Cerebellar nuclear complex (tissue), 1 donor: ENCODE data around the gene OR2H1.

Experiments used
- DNase-seq, 2 experiments: peaks; one replicate each; lab custom pipeline; 2025; lab: John Stamatoyannopoulos, UW

Gene OR2H1

DNA sequence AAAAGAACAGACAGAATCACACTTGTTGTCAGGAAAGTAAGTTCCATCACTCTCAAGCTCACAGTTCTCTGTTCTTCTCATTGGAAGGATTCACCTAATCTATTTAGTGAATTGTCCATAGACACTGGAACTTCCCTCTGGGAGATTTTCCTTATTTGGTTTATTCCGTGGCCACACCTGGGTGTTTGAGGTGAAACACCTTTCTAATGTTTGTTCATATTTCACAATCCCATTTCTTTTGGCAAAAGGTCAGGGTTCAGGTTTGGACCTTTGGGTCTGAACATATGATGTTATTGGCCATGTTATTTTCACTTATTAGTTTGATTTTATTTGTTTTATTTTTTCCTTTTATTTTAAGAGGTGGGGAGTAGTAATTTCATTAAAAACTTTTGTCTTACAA lies 26.8 kb downstream of the OR2H1 start:
- DNase-seq: no peak

DNA sequence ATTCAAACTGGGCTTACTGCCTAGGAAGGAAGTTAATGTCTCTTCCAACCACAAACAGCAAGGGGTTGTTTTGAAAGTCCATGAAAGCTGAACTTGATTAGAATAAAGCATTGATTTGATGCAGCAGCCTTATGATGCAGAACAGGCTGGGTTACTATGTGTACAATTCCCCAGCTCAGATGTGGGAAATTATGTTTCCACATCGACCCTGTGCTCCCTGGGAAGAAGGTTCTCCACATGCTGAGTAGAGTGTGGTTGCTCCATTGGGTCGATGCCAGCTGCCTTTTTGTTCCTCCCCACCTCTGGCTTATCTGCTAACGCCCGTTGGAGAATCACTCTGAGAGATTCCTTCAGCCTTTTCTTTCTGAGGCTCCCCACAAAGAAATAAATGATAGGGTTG lies 29.6 kb downstream of the OR2H1 start:
- DNase-seq: no peak

DNA sequence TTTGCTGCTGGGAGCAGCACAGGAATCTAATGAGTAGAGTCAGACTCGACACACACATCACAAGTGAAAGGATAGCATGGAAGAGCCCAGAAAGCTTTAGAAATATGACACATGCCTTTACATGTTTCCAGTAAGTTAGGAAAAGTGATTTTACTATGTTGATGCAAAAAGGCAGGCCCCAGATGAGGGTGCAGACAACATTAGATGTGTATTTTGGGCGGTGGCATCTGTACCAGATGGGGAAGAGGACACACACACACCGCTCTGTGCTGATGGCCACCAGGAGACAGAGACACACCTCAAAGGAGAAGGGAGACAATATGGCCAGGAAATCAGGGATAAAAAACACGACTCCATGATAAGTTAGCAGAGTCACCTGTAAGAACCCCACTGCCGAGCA lies 30.2 kb downstream of the OR2H1 start:
- DNase-seq: no peak

DNA sequence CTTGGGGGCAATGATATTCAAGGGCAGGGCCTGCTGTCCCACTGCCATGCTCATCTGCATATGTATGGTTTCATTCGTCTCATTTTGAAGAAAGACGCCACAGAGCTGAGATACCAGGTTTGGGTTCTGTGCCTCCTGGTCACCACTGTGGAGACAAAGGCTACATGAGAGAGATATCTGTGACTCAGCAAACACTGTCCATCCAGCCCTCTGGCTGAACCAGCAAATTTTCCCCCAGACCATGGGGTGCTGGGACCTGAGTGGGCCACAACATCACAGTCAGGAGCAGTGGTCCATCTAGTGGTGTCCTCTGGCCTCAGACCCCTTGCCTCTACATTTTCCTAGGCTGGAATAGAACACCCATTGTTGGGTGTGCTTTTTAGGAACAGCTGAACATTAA lies 30.7 kb downstream of the OR2H1 start, which contains the start of gene MAS1L:
Gene MAS1L (minus strand): TSS at position 297 of the 400 bp plus-strand sequence. CDS start 54 bp downstream, at position 243.
- DNase-seq: no peak

DNA sequence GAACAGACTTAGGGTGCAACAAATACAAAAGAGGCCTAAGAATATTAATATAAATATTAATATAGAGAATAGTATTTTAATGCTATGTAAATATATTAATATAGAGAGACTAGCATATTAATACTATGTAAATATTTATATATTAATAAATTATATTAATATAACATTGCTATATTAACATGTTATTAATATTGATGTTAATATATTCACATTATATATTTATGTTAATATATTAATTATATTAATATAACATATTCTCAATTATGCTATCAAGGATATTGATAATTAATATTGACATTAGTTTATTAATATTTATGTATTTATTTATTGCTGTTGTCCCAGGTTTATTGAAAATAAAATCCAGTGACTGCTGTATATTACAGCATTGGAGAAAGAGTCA lies 31.9 kb downstream of the OR2H1 start:
- DNase-seq: no peak

DNA sequence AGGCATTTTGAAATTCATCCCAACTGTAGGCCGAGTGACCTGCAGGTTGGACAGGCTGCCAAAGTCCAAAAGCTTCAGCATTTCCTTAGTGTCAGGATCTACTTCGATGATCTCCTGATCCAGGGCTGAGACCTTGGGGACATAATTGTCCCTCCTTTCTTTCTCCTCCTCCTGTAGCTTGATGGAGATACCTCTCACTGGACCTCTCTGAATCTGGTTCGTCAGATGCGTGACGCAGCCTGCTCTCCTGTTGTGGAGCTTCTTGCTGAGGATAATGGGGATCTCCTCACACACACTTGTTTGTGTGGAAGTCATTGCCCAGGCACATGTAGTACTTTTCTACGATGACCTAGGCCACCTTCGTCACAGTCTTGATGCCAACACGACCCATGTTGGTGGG lies 32.3 kb downstream of the OR2H1 start:
- no peak for DNase-seq

DNA sequence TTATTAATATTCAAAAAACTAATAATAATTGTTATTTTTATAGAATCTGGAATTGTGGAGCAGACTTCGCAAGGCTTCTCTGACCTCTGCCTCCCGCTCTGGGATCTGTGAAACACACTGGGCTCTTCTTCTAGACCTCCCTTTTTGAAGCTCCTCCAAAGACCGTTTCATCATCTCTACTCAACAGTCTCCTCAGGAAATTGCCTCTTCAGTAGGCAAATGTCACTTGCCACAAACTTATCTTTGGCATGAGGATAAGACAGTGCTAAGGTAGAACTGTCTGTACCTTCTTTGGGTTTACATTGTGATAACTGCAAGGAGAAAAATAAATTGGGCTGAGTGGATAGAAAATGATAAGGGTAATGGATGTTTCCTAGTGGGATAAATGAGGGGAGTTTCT lies 33.1 kb downstream of the OR2H1 start:
- DNase-seq: no peak

DNA sequence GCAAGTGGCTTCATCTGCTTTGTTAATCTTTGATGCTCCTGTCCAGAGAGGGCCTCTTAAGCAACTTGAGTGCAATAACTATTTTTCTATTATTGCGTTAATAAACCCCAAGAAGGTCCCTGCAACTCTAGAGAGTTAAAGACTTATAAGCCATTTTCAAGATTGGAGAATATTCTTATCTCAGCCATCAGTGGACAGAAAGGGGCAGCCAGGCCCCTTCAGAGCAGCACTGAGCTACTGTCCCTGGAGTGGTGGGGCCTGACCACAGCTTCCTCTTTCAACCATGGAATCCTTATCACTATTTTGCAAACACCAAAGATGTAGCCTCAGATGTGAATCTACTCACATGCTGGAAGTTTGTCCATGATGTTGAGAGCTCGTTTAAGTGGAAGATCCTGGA lies 33.6 kb downstream of the OR2H1 start:
- DNase-seq: no peak

DNA sequence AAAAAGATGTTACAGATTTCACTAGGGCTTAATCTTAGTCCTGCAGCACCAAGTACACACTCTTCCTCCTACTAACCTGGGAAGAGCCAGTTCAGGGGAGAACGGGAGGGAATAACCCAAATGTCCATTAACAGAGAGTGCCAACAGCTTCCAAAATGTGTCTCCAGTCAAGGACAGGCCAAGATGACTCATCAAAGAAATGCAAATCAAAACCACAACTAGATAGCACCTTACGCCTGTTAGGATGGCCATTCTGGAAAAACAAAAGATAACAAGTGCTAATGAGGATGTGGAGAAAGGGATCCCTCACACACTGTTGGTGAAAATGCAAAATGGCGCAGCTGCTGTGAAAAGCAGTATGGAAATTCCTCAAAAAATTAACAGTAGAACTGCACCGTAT lies 34.6 kb downstream of the OR2H1 start:
- DNase-seq: no peak

DNA sequence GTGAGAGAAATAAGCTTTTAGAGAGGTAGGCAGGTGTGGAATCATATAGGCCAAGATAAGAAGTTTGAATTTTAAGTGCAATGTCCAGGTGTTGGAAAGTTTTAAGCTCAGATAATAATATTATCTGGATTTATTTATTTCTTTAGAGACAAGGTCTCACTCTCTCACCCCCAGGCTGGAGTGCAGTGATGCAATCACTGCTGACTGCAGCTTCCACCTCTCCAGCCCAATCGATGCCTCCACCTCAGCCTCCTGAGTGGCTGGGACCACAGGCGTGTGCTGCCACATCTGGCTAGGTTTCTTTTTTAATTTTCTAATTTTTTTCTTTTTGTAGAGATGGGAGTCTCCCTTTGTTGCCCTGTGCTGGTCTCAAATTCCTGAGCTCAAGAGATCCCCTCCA lies 36.3 kb downstream of the OR2H1 start:
- DNase-seq: no peak

DNA sequence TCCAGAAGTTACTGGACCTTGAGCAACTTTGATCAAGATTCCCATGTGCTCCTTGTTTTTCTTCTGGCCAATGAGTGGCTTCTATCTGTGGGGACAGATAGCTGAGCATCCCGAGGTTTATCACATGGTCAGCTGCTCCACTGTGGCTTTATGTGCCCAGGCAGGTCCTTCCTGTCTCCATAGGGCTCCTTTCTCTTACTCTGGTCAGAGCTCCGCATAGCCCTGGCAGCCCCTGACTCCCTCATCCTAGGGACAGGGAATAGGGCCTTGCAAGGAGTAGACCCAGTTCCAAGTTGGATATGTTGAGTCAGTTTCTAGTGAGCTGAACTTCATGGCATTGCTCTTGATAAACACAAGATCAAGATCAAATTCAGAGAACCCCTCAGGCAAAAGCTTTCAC lies 37.2 kb downstream of the OR2H1 start:
- DNase-seq: no peak

DNA sequence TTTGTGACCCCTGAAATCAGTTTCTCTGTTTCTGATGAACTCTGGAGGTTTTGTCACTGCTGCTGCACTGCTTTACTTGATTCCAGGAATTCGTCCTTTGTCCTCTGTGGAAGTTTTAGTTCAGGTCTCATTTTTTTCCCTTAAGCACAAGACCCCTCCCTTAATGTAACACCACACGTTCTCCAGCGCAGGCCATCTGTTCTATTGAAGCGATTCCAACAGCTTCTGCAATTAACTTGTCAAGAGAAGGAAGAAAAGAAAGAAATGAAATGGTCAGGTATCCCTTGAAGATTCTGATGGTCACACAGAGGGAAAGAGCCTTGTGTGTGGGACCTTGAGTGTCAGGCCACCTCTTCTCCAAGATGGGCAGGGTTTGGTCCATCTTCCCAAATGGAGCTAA lies 38.6 kb downstream of the OR2H1 start:
- no peak for DNase-seq

DNA sequence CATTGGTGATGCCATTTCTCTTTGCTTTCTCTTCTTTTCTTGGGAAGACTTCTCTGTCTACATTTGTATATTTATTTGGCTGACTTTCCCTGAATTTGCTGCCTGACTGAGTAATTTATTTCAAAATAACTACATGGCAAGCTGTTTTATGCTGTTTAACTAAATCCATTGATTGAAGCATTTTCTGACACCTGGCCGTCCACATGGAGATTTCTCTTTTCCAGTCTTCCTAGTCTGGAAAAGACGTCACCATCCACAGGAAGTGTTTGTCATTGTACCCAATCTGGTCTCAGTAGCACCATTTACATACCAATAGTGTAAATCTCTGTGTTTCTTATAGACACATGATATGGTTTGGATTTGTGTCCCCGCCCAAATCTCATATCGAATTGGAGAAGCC lies 40.0 kb downstream of the OR2H1 start:
- no peak for DNase-seq

DNA sequence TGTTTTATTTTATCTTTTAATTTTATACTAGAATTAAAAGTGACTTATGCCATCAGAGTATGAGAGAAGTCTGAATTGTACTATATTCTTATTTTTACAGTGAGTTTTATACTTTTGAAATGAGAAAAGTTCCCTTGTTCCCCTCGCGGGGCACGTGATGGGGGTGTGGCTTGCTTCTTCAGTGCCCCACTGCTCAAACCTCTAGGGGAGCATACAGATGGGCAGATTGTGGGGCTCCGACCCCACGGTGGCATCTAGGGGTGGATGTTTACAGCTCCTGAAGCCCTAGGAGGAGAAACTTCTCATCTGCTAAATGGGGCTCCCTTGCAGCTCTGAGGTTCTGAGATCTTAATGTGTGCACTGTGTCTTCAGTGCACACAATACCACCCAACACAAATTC lies 42.7 kb downstream of the OR2H1 start:
- DNase-seq: no peak

DNA sequence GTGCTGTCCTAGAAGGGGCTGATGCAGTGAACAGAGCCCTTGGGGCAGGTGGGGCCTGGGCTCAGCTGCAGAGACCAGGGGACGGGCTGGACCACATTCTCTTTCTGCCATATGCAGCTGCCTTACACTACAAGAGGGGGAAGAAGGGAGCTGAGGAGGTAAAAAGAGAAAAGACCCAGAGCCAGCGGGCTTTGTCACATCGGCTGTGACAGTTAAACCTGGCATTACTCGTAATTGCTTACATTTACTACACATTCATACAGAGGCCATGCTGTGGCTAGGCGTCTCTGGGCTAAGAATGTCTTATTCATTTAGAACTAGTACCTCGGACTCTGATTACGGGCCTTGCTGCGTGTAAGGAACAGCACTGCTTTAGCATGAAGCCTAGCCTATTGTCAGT lies 43.6 kb downstream of the OR2H1 start:
- DNase-seq: no peak

DNA sequence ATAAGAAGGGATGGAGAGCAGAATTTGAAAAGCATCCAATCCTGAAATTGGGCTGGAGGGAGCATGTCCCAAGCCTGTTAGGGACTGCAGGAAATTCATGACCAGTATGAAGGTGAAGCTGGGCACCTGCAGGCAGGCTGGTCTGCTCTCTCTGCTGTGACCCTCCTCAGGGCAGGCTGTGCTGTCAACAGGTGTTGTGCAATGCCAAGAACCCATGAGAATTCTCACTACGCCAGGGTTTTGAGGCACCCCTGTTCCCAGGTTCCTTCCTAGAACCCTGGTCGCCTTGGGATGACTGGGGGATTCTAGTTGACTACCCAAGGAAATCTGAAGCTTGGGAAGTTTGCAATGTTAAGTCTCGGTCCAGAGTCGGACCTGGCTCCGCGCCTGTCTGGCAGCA lies 44.2 kb downstream of the OR2H1 start:
- DNase-seq: no peak

DNA sequence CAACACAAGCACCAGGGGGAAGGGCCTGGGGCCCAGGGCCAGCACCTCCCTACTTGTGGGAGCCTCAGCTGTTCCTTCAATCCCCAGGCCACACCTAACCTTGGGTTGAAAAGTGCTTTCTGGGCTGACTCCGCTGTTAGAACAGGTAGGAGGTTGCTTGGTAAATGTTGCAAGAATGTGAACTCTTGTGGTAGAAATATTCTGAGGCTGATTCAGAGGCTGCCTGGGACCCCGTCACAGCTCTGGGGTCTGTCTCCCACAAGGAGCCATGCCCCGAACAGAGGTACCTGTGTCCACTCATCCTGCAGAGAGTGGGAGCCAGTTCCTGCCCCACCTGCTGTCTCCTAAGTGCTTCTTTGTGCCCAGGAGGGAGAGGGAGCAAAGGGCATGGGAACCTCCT lies 45.2 kb downstream of the OR2H1 start:
- DNase-seq: no peak

DNA sequence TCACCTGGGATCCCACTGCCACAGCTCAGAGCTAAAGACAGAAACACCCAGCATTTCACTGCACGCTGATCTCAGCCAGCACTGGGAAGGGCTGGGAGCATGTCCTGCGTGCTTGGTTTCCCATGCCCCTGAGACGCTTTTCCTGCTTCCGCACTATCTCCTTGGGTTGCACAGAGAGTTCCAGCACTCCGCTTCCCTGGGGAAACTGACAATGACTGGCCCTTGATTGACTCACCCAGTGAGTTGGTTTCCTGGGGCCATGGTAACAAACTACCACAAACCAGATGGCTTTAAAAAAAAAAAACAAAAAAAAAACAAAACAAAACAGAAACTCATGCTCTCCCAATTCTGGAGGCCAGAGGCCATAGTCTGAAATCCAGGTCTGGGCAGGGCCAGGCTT lies 45.6 kb downstream of the OR2H1 start:
- DNase-seq: no peak

DNA sequence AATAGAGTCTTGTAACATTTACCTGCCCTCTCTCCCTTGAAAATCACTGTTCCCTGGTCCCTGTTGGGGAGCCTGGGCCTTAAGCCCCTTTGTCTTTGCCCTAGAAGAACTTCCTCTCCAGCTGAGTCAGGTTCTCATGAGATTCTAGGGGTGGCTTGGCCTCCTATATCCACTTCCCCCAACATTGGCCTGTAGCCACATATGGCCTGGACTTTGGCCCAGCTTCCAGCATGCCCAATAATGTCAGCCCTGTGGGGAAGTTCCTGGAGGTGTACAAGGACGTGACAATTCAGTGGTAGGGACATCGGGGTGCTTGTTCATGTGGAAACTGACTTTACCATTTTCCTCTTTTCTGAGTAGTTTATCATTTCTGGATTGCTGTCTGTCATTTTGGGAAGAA lies 48.0 kb downstream of the OR2H1 start:
- no peak for DNase-seq

DNA sequence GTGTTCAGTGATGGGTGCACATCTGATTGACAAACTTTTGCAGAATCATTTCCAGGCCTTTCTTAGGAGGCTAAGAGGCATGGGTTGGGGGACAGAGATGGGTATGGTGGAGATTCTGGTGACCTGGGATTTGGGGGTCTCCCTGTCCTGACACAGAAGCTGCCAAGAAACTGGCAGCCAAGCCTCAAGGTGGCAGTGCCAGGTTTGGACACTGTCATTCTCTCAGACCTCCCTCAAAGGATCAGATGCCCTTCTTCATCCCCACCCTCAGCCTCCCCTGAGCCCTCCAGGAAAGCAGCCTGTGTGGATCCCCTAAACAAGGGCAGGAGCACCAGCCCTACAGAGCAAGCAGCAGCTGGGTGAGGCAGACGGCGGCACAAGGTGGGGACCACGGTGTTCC lies 48.9 kb downstream of the OR2H1 start:
- DNase-seq: no peak

DNA sequence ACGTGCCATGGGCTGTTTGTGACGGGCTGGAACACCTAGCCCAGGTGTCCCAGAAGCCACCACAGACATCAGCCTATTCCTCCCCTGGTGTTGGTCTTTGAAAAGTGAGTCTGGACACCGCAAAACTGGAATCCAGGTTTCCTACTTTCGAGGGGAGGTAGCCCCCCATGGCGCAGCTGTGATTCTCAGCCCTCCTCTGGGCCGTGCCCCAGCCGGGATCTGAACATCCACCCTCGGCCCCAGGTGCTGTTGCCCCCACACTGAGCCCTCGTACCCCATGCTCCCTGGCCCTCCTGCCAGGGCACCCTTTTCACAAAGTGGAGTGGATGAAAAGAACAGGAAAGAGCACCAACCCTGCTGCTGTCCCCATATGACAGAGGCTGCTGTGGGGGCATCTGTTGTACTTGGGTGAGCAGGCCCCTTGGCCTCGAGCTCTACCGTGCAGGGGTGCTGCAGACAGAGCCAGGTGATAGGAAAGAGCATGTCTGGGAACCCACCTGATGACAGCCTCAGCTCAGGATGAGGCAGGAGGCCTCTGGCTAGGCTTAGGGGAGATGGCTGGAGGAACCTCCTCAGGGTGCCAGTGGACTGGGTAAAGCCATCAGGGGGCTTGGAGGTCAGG lies 49.6 kb downstream of the OR2H1 start:
- DNase-seq: no peak

DNA sequence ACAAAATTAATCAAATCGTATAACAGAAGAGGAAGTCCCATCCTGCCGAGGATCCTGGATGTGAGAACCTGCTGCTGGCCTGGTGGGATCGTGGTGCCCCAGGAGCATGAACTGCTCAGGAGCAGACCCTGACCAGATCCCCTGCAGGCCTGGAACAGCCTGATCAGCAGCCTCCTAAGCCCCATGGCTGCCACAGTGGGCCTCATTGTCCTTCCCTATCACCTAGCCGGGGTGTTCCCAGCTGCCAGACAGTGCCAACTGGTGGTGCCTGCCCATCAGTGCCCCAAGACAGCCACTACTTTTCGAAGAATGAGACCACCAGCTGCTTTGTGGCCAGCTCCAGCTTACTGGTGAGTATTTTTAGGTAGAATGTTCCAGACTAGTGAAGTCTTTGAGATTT lies 50.4 kb downstream of the OR2H1 start:
- no peak for DNase-seq

DNA sequence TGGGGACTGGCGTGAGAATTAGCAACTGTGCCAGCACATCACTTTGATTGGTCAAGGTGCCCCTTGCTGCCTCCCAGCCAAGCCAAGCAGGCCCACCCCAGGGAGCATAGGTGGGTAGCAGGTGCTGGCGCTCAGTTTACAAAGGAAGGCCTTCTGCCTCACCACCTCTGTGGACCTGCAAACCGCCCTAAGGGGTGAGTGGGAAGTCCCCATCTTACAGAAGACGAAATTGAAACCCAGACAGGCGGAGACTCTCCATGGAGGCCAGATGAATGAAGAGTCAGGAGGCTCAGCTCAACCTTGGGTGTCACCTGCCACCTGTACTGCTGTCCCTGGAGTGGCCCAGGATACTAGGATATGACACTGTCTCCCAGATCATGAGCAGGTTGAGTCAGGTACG lies 52.3 kb downstream of the OR2H1 start:
- DNase-seq: no peak

DNA sequence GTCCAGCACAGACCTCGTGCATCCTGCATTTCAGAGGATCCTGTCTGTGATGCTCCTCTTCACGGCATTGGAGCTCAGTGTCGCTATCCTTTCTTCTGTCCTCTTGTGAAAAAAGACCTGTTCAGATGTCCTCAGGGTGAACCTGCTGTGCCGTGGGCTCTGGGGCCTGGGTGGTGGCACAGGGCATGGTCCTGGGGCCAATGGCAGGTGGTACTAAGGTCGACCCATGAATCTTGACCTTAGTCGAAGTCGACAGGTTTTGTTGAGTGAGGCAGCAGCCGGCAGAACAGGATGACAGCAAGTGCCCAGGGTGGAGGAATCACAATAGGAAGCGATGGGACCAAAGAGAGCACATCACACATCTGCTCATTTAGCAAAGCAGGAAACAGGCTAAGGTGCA lies 52.8 kb downstream of the OR2H1 start:
- no peak for DNase-seq

DNA sequence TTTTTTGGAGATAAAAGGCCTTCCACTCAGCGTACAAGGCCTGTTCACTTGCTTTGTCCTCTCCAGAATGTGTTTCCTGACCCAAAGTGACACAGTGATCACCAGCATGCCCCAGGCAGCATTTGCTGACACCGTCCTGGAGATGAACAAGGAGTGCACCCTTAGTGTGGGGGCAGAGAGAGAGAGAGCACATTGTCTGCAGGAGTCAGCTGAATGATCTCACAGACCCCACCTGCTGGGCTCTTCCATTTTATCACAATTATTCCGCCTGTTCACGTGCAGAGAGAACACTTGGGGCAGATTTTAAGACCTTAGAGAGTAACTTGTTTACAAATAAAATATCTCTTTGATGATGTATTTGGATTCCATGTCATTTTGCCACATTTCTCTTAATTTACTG lies 53.2 kb downstream of the OR2H1 start:
- no peak for DNase-seq
